ENCODE data around the gene GDI1. TPM values are rescaled to one million over a fixed set of nuclear protein-coding genes. Genes with fewer than 3 reads are reported as not detected.

GDI1 gene
- total and polyA plus RNA-seq, 2 experiments from 2014 or later, result 48.5 to 95.9 TPM

DNA sequence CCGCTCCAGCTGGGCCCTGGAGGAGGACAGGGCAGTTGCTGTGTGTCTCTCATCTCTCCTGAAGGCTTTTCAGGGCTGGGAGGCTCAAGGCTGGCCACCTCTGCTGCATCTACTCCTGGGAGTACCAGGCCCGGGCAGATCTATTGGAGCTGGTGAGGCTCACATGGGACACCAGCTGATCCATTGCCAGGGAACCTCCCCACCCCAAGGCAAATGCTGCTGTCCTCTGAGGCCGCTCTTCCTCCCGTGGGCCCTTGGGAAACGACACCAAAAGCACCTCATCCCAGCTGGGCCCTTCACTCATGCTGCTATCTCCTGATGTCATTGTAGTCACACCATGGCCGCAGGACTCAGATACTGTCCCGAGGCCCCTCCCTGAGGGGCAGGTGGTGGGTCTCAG lies 45.8 kb downstream of the GDI1 start (continued):
- TF ChIP-seq, protein P1, sequence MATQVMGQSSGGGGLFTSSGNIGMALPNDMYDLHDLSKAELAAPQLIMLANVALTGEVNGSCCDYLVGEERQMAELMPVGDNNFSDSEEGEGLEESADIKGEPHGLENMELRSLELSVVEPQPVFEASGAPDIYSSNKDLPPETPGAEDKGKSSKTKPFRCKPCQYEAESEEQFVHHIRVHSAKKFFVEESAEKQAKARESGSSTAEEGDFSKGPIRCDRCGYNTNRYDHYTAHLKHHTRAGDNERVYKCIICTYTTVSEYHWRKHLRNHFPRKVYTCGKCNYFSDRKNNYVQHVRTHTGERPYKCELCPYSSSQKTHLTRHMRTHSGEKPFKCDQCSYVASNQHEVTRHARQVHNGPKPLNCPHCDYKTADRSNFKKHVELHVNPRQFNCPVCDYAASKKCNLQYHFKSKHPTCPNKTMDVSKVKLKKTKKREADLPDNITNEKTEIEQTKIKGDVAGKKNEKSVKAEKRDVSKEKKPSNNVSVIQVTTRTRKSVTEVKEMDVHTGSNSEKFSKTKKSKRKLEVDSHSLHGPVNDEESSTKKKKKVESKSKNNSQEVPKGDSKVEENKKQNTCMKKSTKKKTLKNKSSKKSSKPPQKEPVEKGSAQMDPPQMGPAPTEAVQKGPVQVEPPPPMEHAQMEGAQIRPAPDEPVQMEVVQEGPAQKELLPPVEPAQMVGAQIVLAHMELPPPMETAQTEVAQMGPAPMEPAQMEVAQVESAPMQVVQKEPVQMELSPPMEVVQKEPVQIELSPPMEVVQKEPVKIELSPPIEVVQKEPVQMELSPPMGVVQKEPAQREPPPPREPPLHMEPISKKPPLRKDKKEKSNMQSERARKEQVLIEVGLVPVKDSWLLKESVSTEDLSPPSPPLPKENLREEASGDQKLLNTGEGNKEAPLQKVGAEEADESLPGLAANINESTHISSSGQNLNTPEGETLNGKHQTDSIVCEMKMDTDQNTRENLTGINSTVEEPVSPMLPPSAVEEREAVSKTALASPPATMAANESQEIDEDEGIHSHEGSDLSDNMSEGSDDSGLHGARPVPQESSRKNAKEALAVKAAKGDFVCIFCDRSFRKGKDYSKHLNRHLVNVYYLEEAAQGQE (IDR thresholded peaks at IDR 0.05; ENCODE audit: unreplicated experiment), result no peak

DNA sequence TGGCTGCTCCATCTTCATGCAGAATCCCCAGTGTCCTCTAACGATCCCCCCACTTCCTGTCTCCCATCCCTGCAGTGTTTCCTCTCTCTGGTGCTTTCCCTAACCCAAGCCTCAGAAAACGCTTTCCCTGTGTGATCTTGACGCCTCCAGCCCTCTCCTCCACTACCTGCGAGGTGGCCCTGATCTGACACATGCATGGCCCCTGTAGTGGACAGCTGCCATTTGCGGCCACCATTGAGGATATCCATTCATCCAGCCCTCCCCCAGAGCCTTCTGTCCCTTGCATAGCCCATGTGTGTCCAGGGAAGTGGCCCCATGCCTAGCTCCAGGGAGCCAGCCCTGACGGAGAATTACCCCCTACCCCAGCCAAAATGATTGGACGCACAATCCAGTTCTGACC lies 46.4 kb downstream of the GDI1 start:
- no peak overlapping the region for H3K4me2 ChIP-seq
- no peak overlapping the region for H3K27ac ChIP-seq (ENCODE audit: low read depth)
- Mint-ChIP-seq H3K36me3 (ENCODE audit: low read depth) (peaks cover 5% of the 10 kb centered on the region; the same call in 2 of the 3 replicates), H3K9me3 (no peaks in the 10 kb centered on the region), H3K4me3 (no peak overlapping the region), H3K4me1 (peaks cover 10% of the 10 kb centered on the region; the same call in 2 of the 3 replicates), H3K27ac (no peak overlapping the region), H3K27me3 (ENCODE audit: insufficient read depth, low read depth, poor library complexity) (peaks cover 12% of the 10 kb centered on the region)
- ATAC-seq (no peak), DNase-seq (ENCODE audit: low spot score) (no peak)
- H2AFZ ChIP-seq, result no peak overlapping the region
- H3K9me2 ChIP-seq (ENCODE audit: insufficient read depth), result no peaks in the 10 kb centered on the region
- no peaks in the 10 kb centered on the region for H3F3A ChIP-seq (replicated peaks; ENCODE audit: low read depth)
- no peak overlapping the region for H3K4me3 ChIP-seq
- H3K79me2 ChIP-seq (replicated peaks; ENCODE audit: insufficient read depth), result no peaks in the 10 kb centered on the region
- H3K4me1 ChIP-seq (ENCODE audit: insufficient read depth), result no peaks in the 10 kb centered on the region
- no peaks in the 10 kb centered on the region; the same call in 1 of the 2 replicates for H4K20me1 ChIP-seq (replicated peaks; ENCODE audit: insufficient read depth)
- H3K27me3 ChIP-seq (ENCODE audit: insufficient read depth), result no peaks in the 10 kb centered on the region
- H3K36me3 ChIP-seq (ENCODE audit: insufficient read depth), result no peaks in the 10 kb centered on the region
- TF ChIP-seq EZH2phosphoT487 (IDR thresholded peaks at IDR 0.05; ENCODE audit: unreplicated experiment), result no peak
- no peak for TF ChIP-seq EZH2 (IDR thresholded peaks at IDR 0.05; ENCODE audit: low read depth, unreplicated experiment)
- TF ChIP-seq, protein P2, sequence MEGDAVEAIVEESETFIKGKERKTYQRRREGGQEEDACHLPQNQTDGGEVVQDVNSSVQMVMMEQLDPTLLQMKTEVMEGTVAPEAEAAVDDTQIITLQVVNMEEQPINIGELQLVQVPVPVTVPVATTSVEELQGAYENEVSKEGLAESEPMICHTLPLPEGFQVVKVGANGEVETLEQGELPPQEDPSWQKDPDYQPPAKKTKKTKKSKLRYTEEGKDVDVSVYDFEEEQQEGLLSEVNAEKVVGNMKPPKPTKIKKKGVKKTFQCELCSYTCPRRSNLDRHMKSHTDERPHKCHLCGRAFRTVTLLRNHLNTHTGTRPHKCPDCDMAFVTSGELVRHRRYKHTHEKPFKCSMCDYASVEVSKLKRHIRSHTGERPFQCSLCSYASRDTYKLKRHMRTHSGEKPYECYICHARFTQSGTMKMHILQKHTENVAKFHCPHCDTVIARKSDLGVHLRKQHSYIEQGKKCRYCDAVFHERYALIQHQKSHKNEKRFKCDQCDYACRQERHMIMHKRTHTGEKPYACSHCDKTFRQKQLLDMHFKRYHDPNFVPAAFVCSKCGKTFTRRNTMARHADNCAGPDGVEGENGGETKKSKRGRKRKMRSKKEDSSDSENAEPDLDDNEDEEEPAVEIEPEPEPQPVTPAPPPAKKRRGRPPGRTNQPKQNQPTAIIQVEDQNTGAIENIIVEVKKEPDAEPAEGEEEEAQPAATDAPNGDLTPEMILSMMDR (conservative IDR thresholded peaks at IDR 0.05; ENCODE audit: low read depth in 2 of 2), result no peak
- no peak for TF ChIP-seq NANOG (IDR thresholded peaks at IDR 0.05; ENCODE audit: borderline replicate concordance)
- TF ChIP-seq, protein P3, sequence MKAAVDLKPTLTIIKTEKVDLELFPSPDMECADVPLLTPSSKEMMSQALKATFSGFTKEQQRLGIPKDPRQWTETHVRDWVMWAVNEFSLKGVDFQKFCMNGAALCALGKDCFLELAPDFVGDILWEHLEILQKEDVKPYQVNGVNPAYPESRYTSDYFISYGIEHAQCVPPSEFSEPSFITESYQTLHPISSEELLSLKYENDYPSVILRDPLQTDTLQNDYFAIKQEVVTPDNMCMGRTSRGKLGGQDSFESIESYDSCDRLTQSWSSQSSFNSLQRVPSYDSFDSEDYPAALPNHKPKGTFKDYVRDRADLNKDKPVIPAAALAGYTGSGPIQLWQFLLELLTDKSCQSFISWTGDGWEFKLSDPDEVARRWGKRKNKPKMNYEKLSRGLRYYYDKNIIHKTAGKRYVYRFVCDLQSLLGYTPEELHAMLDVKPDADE (IDR thresholded peaks at IDR 0.05), result no peak
- TF ChIP-seq, protein P4, sequence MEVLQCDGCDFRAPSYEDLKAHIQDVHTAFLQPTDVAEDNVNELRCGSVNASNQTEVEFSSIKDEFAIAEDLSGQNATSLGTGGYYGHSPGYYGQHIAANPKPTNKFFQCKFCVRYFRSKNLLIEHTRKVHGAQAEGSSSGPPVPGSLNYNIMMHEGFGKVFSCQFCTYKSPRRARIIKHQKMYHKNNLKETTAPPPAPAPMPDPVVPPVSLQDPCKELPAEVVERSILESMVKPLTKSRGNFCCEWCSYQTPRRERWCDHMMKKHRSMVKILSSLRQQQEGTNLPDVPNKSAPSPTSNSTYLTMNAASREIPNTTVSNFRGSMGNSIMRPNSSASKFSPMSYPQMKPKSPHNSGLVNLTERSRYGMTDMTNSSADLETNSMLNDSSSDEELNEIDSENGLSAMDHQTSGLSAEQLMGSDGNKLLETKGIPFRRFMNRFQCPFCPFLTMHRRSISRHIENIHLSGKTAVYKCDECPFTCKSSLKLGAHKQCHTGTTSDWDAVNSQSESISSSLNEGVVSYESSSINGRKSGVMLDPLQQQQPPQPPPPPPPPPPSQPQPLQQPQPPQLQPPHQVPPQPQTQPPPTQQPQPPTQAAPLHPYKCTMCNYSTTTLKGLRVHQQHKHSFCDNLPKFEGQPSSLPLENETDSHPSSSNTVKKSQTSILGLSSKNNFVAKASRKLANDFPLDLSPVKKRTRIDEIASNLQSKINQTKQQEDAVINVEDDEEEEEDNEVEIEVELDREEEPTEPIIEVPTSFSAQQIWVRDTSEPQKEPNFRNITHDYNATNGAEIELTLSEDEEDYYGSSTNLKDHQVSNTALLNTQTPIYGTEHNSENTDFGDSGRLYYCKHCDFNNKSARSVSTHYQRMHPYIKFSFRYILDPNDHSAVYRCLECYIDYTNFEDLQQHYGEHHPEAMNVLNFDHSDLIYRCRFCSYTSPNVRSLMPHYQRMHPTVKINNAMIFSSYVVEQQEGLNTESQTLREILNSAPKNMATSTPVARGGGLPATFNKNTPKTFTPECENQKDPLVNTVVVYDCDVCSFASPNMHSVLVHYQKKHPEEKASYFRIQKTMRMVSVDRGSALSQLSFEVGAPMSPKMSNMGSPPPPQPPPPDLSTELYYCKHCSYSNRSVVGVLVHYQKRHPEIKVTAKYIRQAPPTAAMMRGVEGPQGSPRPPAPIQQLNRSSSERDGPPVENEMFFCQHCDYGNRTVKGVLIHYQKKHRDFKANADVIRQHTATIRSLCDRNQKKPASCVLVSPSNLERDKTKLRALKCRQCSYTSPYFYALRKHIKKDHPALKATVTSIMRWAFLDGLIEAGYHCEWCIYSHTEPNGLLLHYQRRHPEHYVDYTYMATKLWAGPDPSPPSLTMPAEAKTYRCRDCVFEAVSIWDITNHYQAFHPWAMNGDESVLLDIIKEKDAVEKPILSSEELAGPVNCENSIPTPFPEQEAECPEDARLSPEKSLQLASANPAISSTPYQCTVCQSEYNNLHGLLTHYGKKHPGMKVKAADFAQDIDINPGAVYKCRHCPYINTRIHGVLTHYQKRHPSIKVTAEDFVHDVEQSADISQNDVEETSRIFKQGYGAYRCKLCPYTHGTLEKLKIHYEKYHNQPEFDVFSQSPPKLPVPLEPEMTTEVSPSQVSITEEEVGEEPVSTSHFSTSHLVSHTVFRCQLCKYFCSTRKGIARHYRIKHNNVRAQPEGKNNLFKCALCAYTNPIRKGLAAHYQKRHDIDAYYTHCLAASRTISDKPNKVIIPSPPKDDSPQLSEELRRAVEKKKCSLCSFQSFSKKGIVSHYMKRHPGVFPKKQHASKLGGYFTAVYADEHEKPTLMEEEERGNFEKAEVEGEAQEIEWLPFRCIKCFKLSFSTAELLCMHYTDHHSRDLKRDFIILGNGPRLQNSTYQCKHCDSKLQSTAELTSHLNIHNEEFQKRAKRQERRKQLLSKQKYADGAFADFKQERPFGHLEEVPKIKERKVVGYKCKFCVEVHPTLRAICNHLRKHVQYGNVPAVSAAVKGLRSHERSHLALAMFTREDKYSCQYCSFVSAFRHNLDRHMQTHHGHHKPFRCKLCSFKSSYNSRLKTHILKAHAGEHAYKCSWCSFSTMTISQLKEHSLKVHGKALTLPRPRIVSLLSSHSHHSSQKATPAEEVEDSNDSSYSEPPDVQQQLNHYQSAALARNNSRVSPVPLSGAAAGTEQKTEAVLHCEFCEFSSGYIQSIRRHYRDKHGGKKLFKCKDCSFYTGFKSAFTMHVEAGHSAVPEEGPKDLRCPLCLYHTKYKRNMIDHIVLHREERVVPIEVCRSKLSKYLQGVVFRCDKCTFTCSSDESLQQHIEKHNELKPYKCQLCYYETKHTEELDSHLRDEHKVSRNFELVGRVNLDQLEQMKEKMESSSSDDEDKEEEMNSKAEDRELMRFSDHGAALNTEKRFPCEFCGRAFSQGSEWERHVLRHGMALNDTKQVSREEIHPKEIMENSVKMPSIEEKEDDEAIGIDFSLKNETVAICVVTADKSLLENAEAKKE (CRISPR knock-in tag; IDR thresholded peaks at IDR 0.05), result no peak
- TF ChIP-seq, protein P1 (IDR thresholded peaks at IDR 0.05; ENCODE audit: unreplicated experiment), result no peak
- no peak for TF ChIP-seq JUNB (IDR thresholded peaks at IDR 0.05; ENCODE audit: unreplicated experiment)
